Subcutaneous adipose tissue (tissue), 4 donors: Measurements from ENCODE around the gene ABCA7. TPM values are rescaled to one million over a fixed set of nuclear protein-coding genes. Genes with fewer than 3 reads are reported as not detected.

Source experiments
- total RNA-seq, 4 donors: library from RNA; depleted of rRNA; stranded (reverse); fragments of >200 nt; gene quantifications; one replicate each; pipeline ENCODE4 v1.1.0, GENCODE V29; 2016
- TF ChIP-seq, protein P1 (sequence below): fragments of 450-650 bp; IDR thresholded peaks from one replicate; pipeline ENCODE4 v1.5.1; 2016; ENCODE audit warnings: low read depth, mild to moderate bottlenecking, control low read depth, antibody characterized with exemption, moderate library complexity

The ABCA7 gene
- total RNA-seq, 4 donors from 2014 or later: 3.4 to 35.2 (median 12.2) TPM

DNA sequence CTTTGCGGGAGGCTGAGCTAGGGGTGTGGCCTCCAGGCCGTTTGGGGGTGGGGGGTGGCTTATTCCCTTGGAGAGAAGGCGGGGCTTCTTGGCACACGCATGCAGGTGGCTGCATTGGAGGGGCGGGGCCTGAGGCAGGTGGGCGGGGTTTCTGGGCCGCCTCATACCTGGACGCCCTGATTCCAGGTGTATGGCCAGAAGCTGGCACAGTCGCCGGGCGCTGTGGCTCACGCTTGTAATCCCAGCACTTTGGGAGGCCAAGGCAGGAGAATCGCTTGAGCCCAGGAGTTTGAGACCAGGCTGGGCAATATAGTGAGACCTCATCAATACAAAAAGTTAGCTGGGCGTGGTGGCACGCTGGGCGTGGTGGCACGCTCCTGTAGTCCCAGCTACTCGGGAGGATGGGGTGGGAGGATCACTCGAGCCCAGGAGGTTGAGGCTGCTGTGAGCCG lies 7.8 kb downstream of the ABCA7 start:
- TF ChIP-seq, protein P1, sequence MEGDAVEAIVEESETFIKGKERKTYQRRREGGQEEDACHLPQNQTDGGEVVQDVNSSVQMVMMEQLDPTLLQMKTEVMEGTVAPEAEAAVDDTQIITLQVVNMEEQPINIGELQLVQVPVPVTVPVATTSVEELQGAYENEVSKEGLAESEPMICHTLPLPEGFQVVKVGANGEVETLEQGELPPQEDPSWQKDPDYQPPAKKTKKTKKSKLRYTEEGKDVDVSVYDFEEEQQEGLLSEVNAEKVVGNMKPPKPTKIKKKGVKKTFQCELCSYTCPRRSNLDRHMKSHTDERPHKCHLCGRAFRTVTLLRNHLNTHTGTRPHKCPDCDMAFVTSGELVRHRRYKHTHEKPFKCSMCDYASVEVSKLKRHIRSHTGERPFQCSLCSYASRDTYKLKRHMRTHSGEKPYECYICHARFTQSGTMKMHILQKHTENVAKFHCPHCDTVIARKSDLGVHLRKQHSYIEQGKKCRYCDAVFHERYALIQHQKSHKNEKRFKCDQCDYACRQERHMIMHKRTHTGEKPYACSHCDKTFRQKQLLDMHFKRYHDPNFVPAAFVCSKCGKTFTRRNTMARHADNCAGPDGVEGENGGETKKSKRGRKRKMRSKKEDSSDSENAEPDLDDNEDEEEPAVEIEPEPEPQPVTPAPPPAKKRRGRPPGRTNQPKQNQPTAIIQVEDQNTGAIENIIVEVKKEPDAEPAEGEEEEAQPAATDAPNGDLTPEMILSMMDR: no peak

GRCh38 chr19:1049106-1049505 lies 9.2 kb downstream of the ABCA7 start:
- TF ChIP-seq, protein P1: no peak

DNA sequence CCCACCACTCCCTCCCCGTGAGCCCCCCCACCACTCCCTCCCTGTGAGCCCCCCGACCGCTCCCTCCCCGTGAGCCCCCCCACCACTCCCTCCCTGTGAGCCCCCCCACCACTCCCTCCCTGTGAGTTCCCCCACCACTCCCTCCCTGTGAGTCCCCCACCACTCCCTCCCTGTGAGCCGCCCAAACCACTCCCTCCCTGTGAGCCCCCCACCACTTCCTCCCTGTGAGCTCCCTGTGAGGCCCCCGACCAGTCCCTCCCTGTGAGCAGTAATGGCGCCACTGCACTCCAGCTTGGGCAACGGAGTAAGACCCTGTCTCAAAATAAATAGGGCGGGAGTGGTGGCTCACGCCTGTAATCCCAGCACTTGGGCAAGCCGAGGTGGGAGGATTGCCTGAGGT lies 9.9 kb downstream of the ABCA7 start:
- TF ChIP-seq, protein P1: no peak

DNA sequence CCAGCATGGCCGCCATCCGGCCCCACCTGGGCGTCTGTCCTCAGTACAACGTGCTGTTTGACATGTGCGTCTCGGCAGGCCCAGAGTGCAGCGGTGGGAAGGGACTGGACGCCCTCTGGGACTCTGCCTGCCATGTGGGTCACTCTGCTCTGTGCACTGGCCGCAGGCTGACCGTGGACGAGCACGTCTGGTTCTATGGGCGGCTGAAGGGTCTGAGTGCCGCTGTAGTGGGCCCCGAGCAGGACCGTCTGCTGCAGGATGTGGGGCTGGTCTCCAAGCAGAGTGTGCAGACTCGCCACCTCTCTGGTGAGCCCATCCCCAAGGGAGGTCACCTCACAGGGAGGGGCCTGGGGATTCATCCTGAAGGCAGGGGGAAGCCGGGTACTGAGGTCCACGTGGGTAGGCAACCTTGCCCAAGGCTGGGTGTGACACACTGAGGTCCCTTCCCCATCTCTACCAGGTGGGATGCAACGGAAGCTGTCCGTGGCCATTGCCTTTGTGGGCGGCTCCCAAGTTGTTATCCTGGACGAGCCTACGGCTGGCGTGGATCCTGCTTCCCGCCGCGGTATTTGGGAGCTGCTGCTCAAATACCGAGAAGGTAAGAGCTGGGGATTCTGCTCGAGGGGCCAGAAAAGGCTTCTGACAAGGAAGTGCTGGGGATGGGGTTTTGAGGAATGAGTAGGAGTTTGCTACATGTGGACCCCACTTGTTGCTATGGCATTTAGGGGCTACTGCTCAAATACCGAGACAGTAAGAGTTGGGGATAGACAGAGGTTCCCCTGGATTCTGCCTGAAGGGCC lies 11.3 kb downstream of the ABCA7 start:
- TF ChIP-seq, protein P1: no peak

GRCh38 chr19:1051791-1052190 lies 11.9 kb downstream of the ABCA7 start:
- TF ChIP-seq, protein P1: no peak

GRCh38 chr19:1052349-1052975 lies 12.6 kb downstream of the ABCA7 start:
- TF ChIP-seq, protein P1: no peak
